GM19025 (cell line): Measurements from ENCODE around the gene HHEX.

Experiments used
- ATAC-seq: cut with Tn5 transposase; IDR thresholded peaks from one replicate; pipeline ENCODE4 v1.9.1; 2021; ENCODE audit warnings: mild to moderate bottlenecking, low read depth, moderate library complexity; ENCODE audit not compliant: unreplicated experiment

Gene HHEX

GRCh38 chr10:92692697-92693533 is 3.2 kb downstream of the HHEX start:
- no peak for ATAC-seq

GRCh38 chr10:92693534-92693893 is 3.8 kb downstream of the HHEX start:
- no peak for ATAC-seq

DNA sequence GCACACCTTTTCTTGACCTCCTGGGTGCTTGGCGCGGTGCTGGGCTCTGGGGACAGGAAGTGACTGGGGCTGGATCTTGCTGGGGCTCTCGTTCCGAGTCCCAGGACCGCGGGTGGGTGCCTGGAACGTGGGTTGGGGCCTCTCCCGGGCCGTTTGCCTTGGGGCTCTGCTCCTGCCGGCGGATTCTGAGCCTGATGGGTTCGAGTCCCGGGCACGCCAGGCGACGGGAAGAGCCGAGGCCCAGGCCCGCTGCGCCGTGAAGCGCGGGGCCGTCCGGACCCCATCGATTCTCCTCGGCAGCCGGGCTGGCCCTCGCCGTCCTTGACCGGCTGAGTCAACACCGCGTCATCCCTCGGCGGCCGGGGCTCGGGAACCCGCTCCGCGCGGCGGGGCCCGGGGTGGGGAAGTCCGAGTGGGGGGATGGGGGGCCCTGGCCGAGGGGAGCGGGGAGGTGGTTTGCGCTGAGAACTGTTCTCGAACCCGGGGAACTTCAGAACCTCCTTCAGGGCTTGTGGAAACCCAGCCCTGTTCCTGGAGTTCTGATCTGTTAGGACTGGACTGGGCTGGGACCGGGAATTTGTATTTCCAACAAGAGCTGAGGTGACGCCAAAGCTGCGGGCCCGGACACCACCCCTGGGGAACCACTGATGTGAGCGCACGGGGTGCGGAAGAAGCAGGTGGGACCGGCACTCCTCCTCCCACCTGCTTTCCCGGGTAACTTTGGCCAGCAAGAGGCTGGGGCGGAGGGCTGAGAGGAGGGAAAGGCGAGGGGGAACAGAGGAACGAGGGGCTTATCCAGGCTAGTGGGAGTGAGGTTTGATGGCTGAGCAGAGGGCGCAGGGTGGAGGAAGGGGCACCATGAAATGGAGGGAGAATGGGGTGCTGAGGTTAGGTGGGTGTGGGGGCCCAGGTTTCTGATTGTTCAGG is 6.2 kb downstream of the HHEX start:
- ATAC-seq: no peak

- no peak for ATAC-seq
Observed at GRCh38 chr10:92696606-92697383, 7.0 kb downstream of the HHEX start.

DNA sequence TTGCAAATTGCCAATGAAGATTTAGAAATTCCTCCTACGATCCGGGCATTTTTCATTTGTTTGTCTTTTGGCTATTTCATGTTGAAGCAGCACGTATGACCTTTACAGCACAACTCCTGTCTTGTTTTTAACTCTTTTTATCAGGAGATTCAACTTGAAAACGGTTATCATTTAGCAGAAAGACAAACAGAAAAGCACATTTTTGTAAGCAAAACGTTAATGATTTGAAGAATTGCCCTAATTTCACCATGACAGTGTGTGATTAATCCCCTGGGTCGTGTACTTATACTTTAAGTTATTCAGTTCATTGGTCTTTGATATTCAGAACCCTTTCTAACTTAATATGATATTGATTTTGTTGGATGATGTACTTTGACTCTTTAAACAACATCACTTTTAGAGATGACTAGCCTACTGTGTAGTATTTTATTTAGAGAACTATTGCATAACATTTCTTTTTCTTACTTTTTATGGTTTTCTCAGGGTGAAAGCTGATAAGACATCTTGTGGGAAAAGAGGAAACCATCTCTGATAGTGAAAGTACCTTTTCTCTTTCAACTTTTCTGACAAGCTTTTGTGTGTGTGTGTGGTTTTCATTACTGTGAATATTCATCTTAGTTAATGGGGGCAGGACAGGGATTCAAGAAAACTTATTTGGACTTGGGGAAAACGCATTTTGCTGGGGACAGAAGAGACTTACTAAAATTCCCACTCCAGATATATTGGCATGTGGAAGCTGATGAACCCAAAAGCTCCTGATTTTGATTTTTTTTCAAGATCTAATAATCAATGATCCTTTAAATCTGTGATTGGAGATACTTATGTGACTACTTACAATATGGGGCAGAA is 8.1 kb downstream of the HHEX start:
- ATAC-seq: no peak

GRCh38 chr10:92699193-92699517 is 9.4 kb downstream of the HHEX start:
- no peak for ATAC-seq

DNA sequence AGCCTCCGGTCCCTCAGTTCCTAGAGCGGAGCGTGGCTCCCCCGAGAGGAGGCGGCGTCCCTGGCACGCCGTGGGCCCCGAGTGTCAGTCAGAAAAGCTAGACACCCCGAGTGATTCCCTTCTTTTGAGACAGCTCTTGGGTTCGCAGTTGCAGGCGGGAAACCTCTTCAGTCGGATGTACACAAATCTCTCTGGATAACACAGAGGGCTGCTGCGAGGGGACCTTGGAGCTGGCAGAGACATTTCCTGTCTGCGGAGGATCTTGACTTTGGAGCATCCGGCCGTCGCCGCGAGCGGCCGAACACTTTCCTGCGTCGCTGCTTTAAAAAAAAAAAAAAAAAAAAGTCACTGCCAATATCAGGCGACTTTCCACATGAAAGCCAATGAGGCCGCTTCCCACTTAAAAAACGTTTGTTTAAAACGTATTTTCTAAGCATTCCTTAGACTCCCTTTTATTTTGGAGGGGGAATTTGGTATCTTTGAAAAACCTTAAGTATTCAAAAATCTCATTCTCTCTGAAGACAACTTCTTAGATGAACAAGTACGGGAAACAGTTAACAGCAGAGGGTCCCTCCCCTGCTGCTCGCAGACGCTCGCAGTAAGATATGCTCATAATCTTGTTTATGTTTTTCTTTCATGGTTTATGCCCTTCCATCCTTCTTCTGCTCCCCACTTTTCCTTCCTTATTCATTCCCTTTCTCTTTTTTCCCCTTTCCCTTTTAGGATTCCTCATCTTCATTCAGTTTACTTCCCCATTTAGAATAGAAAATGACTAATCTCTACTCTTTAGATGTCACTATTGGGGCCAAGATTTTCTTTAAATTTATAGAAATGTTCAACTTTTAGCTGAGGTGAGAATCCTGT is 10.0 kb downstream of the HHEX start:
- ATAC-seq: no peak

GRCh38 chr10:92702301-92702916 is 12.7 kb downstream of the HHEX start:
- no peak for ATAC-seq

DNA sequence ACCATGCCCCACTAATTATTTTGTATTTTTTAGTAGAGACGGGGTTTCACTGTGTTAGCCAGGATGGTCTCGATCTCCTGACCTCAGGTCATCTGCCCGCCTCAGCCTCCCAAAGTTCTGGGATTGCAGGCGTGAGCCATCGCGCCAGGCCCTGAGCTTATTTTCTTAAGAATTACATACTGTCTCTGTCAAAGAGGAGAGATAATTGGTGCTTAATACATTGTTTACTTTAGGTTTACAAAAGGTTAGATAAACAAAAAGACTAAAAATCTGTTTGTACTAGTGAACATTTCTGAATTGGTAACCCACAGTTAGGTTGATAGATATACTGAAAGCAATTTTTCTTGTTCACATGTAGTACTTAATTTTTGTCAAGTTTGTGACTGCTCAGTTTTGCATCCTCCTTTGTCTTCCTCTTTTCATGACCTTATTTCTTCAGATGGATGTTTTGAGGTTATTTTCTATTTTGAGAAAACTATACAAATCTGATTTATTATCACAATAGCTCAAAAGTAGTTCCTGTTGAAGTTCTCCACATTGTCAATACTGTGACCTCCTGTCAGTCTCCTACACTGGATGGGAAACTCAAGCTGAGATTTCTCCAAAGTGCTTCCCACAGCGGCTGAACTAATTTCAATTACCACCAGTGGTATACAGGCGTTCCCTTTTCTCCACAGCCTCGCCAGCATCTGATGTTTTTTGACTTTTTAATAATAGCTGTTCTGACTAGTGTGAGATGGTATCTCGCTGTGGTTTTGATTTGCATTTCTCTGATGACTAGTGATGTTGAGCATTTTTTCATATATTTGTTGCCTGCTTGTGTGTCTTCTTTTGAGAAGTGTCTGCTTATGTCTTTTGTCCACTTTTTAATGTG is 22.5 kb downstream of the HHEX start:
- ATAC-seq: no peak

- no peak for ATAC-seq
Observed at GRCh38 chr10:92714152-92714845, 24.5 kb downstream of the HHEX start.

- ATAC-seq: no peak
Observed at GRCh38 chr10:92714872-92715271, 25.1 kb downstream of the HHEX start.

DNA sequence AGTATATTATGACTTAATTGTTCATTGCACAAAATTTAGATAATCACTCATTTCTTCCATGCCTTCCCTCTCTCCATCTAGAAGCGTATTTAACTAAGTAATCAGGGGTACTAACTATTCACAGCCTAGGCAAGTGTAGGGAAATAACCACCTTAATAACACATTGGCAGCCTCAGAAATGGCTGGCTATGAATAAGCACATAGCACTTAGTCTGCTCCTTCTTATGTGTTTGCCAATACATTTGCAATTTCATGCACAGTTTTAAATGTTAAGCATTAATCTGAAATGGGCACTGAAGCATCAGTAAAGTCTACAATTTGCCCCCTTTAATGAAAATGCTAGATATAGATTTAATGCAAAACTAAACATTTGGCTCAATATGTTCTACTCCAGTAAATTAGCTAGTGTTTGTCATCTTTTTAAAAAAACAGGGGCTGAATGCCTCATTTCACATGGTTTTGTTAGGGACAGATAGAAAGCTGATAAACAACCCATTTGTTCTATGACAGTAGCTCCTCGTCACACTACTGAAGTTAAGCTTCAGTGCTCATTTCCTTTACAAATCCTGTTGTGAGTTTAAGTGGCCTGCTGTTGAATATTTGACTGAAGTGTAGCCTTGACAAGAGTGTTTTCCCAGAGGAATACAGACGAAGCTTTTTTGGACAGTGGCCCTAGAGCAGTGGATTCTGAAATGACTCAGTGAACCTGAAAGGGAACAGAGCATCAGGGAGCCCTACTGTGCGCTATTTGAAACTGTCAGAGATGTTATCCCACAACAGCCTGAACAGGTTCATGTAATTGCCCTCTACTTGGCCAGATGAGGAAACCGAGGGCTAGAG is 30.5 kb downstream of the HHEX start:
- no peak for ATAC-seq

- no peak for ATAC-seq
Observed at GRCh38 chr10:92720831-92721165, 31.0 kb downstream of the HHEX start.

- ATAC-seq: no peak
Observed at GRCh38 chr10:92722349-92722748, 32.6 kb downstream of the HHEX start.

DNA sequence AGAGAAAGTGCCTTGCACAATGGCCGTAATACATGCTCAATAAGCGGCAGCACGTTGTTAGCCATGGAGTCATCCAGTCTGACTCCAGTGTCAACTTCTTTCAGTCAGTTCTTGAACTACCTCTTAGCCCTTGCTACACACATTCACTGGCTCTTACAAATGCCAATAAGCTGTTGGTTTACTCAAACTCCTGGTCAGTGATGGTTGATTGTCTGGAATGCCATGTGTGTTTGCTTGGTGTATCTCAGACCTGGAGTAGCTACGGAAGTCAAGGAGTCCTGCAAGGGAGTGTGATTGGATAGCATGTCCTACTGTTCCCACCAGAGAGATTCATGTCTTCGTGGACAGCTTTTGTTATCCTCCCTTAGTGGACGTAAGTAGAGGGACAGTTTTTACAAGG is 37.4 kb downstream of the HHEX start:
- ATAC-seq: no peak

GRCh38 chr10:92727550-92727949 is 37.8 kb downstream of the HHEX start:
- ATAC-seq: no peak
